Thyroid gland (tissue), 4 donors: ENCODE measurements around the gene SURF2.

Experiments
- POLR2A ChIP-seq, 2 donors: fragments of 450-650 bp; IDR thresholded peaks; one replicate each; pipeline ENCODE4 v1.6.1; 2017; ENCODE audit warnings: antibody characterized with exemption in 2 of 2, mild to moderate bottlenecking in 2 of 2, moderate library complexity in 1 of 2
- TF ChIP-seq, protein P1 (sequence below), 6 experiments: fragments of 200-600 bp in 3 of 6; fragments of 450-650 bp in 3 of 6; sonication (generic) in 3 of 6; IDR thresholded peaks; one replicate each; pipeline ENCODE4 v1.5.1; 2016 to 2019; ENCODE audit warnings: antibody characterized with exemption in 6 of 6, mild to moderate bottlenecking in 2 of 6, inconsistent platforms in 1 of 6, moderate library complexity in 1 of 6

DNA sequence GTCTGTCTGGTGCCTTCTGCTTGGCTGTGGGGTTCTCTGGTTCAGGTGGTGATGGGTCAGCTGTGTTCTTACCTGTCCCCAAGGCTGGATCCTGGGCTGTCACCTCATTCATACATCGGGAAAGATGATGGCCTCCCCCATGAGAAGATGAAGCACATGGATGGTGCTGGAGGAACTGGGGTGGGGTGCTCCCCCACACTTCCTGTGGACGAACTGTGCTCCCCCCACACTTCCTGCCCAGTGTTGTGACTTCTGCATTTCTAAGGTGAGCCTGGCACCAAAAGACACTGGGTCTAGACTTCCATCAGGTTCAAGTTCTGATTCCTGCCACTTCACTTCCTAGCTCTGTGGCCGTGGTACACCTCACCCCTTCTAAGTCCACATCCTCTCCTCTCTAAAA lies 16.1 kb upstream of the SURF2 start:
- TF ChIP-seq, protein P1, sequence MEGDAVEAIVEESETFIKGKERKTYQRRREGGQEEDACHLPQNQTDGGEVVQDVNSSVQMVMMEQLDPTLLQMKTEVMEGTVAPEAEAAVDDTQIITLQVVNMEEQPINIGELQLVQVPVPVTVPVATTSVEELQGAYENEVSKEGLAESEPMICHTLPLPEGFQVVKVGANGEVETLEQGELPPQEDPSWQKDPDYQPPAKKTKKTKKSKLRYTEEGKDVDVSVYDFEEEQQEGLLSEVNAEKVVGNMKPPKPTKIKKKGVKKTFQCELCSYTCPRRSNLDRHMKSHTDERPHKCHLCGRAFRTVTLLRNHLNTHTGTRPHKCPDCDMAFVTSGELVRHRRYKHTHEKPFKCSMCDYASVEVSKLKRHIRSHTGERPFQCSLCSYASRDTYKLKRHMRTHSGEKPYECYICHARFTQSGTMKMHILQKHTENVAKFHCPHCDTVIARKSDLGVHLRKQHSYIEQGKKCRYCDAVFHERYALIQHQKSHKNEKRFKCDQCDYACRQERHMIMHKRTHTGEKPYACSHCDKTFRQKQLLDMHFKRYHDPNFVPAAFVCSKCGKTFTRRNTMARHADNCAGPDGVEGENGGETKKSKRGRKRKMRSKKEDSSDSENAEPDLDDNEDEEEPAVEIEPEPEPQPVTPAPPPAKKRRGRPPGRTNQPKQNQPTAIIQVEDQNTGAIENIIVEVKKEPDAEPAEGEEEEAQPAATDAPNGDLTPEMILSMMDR (IDR thresholded peaks at IDR 0.05): no peak
- TF ChIP-seq POLR2A (IDR thresholded peaks at IDR 0.05): no peak
